ENCODE results near the gene PGBD5. TPM values are rescaled to one million over a fixed set of nuclear protein-coding genes. Genes with fewer than 3 reads are reported as not detected.

The PGBD5 gene
- polyA plus RNA-seq, 1 of the 3 experiments (the other 2 are of a cell fraction): 0.15 TPM

GRCh38 chr1:230326971-230327891, 98.9 kb downstream of the PGBD5 start (continued):
- TF ChIP-seq, protein P1, sequence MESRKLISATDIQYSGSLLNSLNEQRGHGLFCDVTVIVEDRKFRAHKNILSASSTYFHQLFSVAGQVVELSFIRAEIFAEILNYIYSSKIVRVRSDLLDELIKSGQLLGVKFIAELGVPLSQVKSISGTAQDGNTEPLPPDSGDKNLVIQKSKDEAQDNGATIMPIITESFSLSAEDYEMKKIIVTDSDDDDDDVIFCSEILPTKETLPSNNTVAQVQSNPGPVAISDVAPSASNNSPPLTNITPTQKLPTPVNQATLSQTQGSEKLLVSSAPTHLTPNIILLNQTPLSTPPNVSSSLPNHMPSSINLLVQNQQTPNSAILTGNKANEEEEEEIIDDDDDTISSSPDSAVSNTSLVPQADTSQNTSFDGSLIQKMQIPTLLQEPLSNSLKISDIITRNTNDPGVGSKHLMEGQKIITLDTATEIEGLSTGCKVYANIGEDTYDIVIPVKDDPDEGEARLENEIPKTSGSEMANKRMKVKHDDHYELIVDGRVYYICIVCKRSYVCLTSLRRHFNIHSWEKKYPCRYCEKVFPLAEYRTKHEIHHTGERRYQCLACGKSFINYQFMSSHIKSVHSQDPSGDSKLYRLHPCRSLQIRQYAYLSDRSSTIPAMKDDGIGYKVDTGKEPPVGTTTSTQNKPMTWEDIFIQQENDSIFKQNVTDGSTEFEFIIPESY (IDR thresholded peaks at IDR 0.05; ENCODE audit: borderline replicate concordance, low read depth): no peak
- no peak for TF ChIP-seq EP300 (IDR thresholded peaks at IDR 0.05; ENCODE audit: borderline replicate concordance in 1 of 2, low read depth in 1 of 2, low read length in 1 of 2)
- no peak for TF ChIP-seq SMC3 (IDR thresholded peaks at IDR 0.05; ENCODE audit: low read depth, low read length)
- TF ChIP-seq ELF1 (IDR thresholded peaks at IDR 0.05): no peak

DNA sequence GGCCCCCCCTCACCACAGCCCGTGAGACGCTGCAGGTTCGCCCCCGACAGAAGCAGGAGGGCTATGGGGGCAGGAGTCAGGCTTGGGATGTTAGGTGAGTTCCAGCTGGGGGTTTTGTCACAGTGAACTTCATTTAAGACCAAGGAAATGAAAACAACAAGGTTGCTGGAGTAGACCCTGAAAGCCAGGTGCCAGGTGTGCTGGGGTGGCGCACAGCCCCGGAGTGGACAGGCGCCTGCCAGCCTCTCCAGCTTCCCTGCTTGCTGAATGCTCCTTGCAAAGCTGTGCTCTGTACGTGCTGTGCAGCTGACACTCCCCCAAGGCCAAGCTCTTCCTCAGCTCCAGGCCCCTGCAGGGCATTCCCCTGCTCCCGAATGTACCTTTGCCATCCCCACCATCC, 102.4 kb downstream of the PGBD5 start:
- Histone ChIP-seq H3F3A (replicated peaks; ENCODE audit: insufficient read depth) (no peaks in the 10 kb centered on the region), H3K9ac (no peak overlapping the region), H3K27me3 (ENCODE audit: insufficient read depth) (no peaks in the 10 kb centered on the region), H3K36me3 (replicated peaks in 1 of 2; ENCODE audit: control insufficient read depth in 1 of 2, insufficient read depth in 2 of 2, low read length in 1 of 2) (no peaks in the 10 kb centered on the region), H4K20me1 (ENCODE audit: insufficient read depth) (no peaks in the 10 kb centered on the region), H3K9me3 (no peaks in the 10 kb centered on the region), H3K79me2 (ENCODE audit: insufficient read depth) (no peaks in the 10 kb centered on the region), H3K27ac (ENCODE audit: low read depth in 2 of 2, low read length in 1 of 2) (no peak overlapping the region), H3K4me1 (ENCODE audit: control insufficient read depth in 1 of 2, insufficient read depth in 2 of 2, low read depth in 1 of 2, low read length in 1 of 2) (no peaks in the 10 kb centered on the region; a peak in 1 of 4 replicates), H3K4me2 (no peak overlapping the region), H2AFZ (ENCODE audit: low read depth) (no peak overlapping the region), H3K4me3 (ENCODE audit: low read depth in 2 of 2, low read length in 1 of 2) (no peak overlapping the region), H3K9me2 (no peaks in the 10 kb centered on the region)
- 76% methylated on average over 9 of the region's 9 CpGs for WGBS (ENCODE audit: low lambda C conversion rate)
- POLR2A ChIA-PET: no interaction called here
- no peak for TF ChIP-seq MEF2A (IDR thresholded peaks at IDR 0.05; ENCODE audit: borderline replicate concordance, low read depth)
- TF ChIP-seq NRF1 (IDR thresholded peaks at IDR 0.05; ENCODE audit: low read depth, low read length): no peak
- no peak for TF ChIP-seq CHD2 (IDR thresholded peaks at IDR 0.05; ENCODE audit: low read length, partially characterized antibody)
- TF ChIP-seq GATA2 (CRISPR knock-in tag; IDR thresholded peaks at IDR 0.05): no peak
- no peak for TF ChIP-seq TCF12 (IDR thresholded peaks at IDR 0.05)
- no peak for TF ChIP-seq EP300 (IDR thresholded peaks at IDR 0.05; ENCODE audit: borderline replicate concordance in 1 of 2, low read depth in 1 of 2, low read length in 1 of 2)
- no peak for TF ChIP-seq YY1 (IDR thresholded peaks at IDR 0.05; ENCODE audit: low read depth)
- no peak for TF ChIP-seq SIN3A (IDR thresholded peaks at IDR 0.05; ENCODE audit: borderline replicate concordance, low read depth, low read length)
- TF ChIP-seq RCOR1 (IDR thresholded peaks at IDR 0.05; ENCODE audit: low read length): no peak
- no peak for TF ChIP-seq USF2 (IDR thresholded peaks at IDR 0.05; ENCODE audit: borderline replicate concordance, low read depth, low read length)
- no peak for TF ChIP-seq FOXJ3 (CRISPR knock-in tag; IDR thresholded peaks at IDR 0.05)
- no peak for TF ChIP-seq NFIC (IDR thresholded peaks at IDR 0.05; ENCODE audit: borderline replicate concordance)
- no peak for TF ChIP-seq RAD21 (IDR thresholded peaks at IDR 0.05; ENCODE audit: low read length)
- no peak for TF ChIP-seq GABPA (IDR thresholded peaks at IDR 0.05; ENCODE audit: low read depth)
- CTCF ChIA-PET: interaction anchor here (1.0 kb wide), 1 partner anchor 72 kb away, joined by 3 read pairs; no protein-coding TSS in a partner anchor
- no peak for DNase-seq

Data from SK-N-SH (cell line).